ENCODE data around the gene CHID1. TPM values are rescaled to one million over a fixed set of nuclear protein-coding genes. Genes with fewer than 3 reads are reported as not detected.

Gene CHID1
- total and polyA plus RNA-seq, 2 of the 4 experiments (the other 2 are of a cell fraction), result 34.2 to 121 TPM

DNA sequence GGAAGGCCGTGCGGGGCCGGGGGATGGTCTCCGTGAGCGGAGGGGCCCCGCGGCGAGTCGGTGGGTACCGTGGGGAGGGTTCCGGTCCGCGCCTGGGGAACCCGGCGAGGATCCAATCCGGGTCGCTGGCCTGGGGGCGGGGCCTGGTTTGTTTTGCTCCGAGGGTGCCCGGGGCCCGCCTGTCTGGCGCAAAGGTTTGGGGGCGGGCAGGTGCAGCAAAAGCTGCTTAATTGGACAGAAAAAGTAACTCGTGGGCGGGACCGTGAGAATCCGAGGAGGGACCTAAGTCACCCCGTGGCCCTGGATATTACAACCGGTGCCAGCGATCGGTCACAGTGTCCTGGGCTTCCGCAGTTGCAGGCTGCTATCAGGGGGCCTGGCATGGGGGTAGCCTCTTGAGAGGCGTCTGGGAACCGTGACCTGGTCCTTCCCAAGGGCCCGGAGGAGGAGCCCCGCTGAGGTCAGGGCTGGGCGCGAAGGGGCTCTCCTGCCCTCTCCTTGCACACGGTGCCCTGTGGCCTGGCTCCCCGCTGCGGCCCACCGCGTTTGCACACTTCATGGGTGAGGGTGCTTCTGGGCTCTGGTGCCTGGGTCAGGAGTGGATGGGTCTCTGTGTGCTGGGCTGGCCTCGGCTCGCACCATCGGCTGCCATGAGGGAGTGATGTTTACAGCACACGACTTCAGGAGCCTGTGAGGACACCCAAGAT lies 90.5 kb downstream of the CHID1 start (continued):
- TF ChIP-seq SMC3 (IDR thresholded peaks at IDR 0.05; ENCODE audit: low read depth, low read length) (no peak), POLR2A (IDR thresholded peaks at IDR 0.05; ENCODE audit: low read depth, low read length) (no peak)

DNA sequence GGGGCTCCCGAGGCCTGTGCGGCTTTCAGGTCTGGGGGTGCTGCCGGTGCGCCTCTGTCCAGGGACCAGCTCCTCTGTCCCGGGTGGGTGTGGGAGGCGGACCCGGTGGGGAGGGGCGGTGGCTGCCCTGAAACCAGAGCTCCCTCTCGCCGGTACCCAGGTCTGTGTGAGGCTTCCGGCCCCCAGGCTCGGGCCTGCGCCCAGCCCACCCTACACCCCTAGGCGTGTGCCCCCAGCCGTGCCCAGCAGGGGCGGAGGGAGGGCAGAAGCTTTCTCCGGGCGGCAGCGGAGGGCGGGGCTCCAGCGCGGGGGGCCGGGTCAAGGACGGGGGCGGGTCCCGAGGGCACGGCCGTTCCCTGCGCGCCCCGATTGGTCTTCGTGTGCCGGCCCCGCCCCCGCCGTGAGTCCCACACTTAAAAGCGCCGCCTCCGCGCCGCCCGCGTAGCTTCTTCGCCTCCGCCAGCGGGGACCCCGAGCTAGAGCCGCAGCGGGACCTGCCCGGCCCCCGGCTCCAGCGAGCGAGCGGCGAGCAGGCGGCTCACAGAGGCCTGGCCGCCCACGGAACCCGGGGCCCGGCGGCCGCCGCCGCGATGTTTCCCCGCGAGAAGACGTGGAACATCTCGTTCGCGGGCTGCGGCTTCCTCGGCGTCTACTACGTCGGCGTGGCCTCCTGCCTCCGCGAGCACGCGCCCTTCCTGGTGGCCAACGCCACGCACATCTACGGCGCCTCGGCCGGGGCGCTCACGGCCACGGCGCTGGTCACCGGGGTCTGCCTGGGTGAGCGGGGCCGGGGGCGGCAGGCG lies 91.3 kb downstream of the CHID1 start:
- H2AK5ac ChIP-seq (ENCODE audit: low read depth, low read length), result peak overlapping the region; percentile 43; the same call in 1 of the 2 replicates
- peak overlapping the region; percentile 73 for H2BK5ac ChIP-seq (ENCODE audit: low read depth, low read length, poor library complexity, severe bottlenecking)
- H4K5ac ChIP-seq (ENCODE audit: low read depth, low read length), result peak overlapping the region; percentile 62
- peak overlapping the region; percentile 6; the same call in 1 of the 2 replicates for H3K14ac ChIP-seq (replicated peaks; ENCODE audit: low read depth, low read length)
- peaks cover 13% of the 10 kb centered on the region for H3K9me1 ChIP-seq (ENCODE audit: insufficient read depth, low read length)
- ChIA-PET POLR2A (ENCODE audit: unreplicated experiment) (interaction anchor here (0.5 to 1.8 kb wide), 10 partner anchors 8 to 156 kb away, joined by 4 to 13 read pairs (median 4); partner anchors contain the start of genes CRACR2B, PIDD1 and RPLP2), CTCF (no interaction called here)
- H2BK120ac ChIP-seq (ENCODE audit: low read depth, low read length), result peak overlapping the region; percentile 41; the same call in 1 of the 2 replicates
- peaks cover 19 to 29% of the 10 kb centered on the region in 2 experiments for H3K79me1 ChIP-seq (ENCODE audit: low read depth in 1 of 2, low read length in 2 of 2)
- peak overlapping the region; percentile 37 for H3K4ac ChIP-seq (ENCODE audit: low read depth, low read length)
- no peak overlapping the region for H3K56ac ChIP-seq (ENCODE audit: extremely low read depth, insufficient read depth, low read length)
- H3K23ac ChIP-seq (ENCODE audit: low read depth, low read length), result no peak overlapping the region
- ATAC-seq (ENCODE audit: low read depth) (peak; percentile 90), DNase-seq (peak; percentile 73)
- peak overlapping the region; percentile 67 for H3K27ac ChIP-seq (ENCODE audit: insufficient read depth, low read length)
- H2AFZ ChIP-seq (replicated peaks; ENCODE audit: low read length, poor library complexity), result peak overlapping the region; percentile 95
- H3K4me2 ChIP-seq (ENCODE audit: low read depth, low read length), result peak overlapping the region; percentile 82
- in situ Hi-C loops (cut with MboI; ENCODE audit: low sequenced_read_pairs), result no loop called here
- H4K91ac ChIP-seq (ENCODE audit: insufficient read depth, low read depth, low read length), result peak overlapping the region; percentile 76
- peaks cover 16% of the 10 kb centered on the region for H3K36me3 ChIP-seq (ENCODE audit: control insufficient read depth, insufficient read depth, low read length)
- peak overlapping the region; percentile 13; the same call in 1 of the 3 replicates for H2BK15ac ChIP-seq (ENCODE audit: low read depth, low read length)
- H2BK20ac ChIP-seq (ENCODE audit: low read depth, low read length), result no peak overlapping the region
- intact Hi-C loops (cut with micrococcal nuclease), result no loop called here
- peak overlapping the region; percentile 24; the same call in 1 of the 2 replicates for H3K18ac ChIP-seq (ENCODE audit: low read depth, low read length)
- peak overlapping the region; percentile 87 for H3K4me3 ChIP-seq (ENCODE audit: insufficient read depth, low read depth, low read length)
- dilution Hi-C loops (cut with HindIII; ENCODE audit: low sequenced_read_pairs, unreplicated experiment), result no loop called here
- H3K27me3 ChIP-seq (ENCODE audit: control insufficient read depth, insufficient read depth, low read length), result no peaks in the 10 kb centered on the region
- no peaks in the 10 kb centered on the region for H3K9me3 ChIP-seq (ENCODE audit: control insufficient read depth, insufficient read depth, low read length)
- WGBS, 2 experiments (ENCODE audit: extremely low coverage in 2 of 2, insufficient read length in 1 of 2), result 0% methylated on average over 63 of the region's 96 CpGs; no CpG with 5 or more reads in 1 of the 2 experiments
- H2AK9ac ChIP-seq (replicated peaks; ENCODE audit: low read depth, low read length, poor library complexity), result peak overlapping the region; percentile 94
- peak overlapping the region; percentile 78 for H3K9ac ChIP-seq (ENCODE audit: low read depth, low read length)
- peak overlapping the region; percentile 59 to 83; a peak in 2 of 4 replicates for H4K8ac ChIP-seq (ENCODE audit: low read depth in 2 of 2, low read length in 2 of 2)
- peaks cover 28% of the 10 kb centered on the region for H4K20me1 ChIP-seq (ENCODE audit: insufficient read depth, low read length)
- BruUV-seq (replicated peaks), result no TSS peak
- peaks cover 21% of the 10 kb centered on the region for H3K4me1 ChIP-seq (ENCODE audit: control insufficient read depth, insufficient read depth, low read length)
- TF ChIP-seq MAZ (IDR thresholded peaks at IDR 0.05; ENCODE audit: borderline replicate concordance, low read depth, low read length) (peak; percentile 45; the same call in 1 of the 2 replicates), SMC3 (IDR thresholded peaks at IDR 0.05; ENCODE audit: low read depth, low read length) (no peak), MAFK (IDR thresholded peaks at IDR 0.05; ENCODE audit: low read depth, low read length) (no peak), MXI1 (IDR thresholded peaks at IDR 0.05; ENCODE audit: borderline replicate concordance, low read depth, low read length) (peak; percentile 91; the same call in 1 of the 2 replicates), BHLHE40 (IDR thresholded peaks at IDR 0.05; ENCODE audit: low read depth, low read length) (no peak), RFX5 (IDR thresholded peaks at IDR 0.05; ENCODE audit: low read depth, low read length) (no peak), FOS (IDR thresholded peaks at IDR 0.05; ENCODE audit: low read depth, low read length) (no peak), POLR2A (IDR thresholded peaks at IDR 0.05; ENCODE audit: low read depth, low read length) (peak; percentile 96), CHD1 (IDR thresholded peaks at IDR 0.05; ENCODE audit: low read depth, low read length) (no peak), NFE2L2 (IDR thresholded peaks at IDR 0.05; ENCODE audit: low read depth, low read length) (no peak), RAD21 (IDR thresholded peaks at IDR 0.05; ENCODE audit: low read length) (no peak)
- TF ChIP-seq, protein P1, sequence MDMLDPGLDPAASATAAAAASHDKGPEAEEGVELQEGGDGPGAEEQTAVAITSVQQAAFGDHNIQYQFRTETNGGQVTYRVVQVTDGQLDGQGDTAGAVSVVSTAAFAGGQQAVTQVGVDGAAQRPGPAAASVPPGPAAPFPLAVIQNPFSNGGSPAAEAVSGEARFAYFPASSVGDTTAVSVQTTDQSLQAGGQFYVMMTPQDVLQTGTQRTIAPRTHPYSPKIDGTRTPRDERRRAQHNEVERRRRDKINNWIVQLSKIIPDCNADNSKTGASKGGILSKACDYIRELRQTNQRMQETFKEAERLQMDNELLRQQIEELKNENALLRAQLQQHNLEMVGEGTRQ (IDR thresholded peaks at IDR 0.05; ENCODE audit: low read depth, low read length), result no peak
